Coronary artery (tissue), 2 donors: ENCODE results near the gene FILIP1L.

Experiments used
- DNase-seq: peaks from one replicate; pipeline ENCODE4 v3.0.0-alpha.2; 2017; ENCODE audit warnings: low spot score
- H3K27ac ChIP-seq, 2 donors: fragments of 200-600 bp; sonication (generic); one replicate each; pipeline ENCODE4 v1.5.1; 2016 to 2019
- H3K4me3 ChIP-seq: fragments of 200-600 bp; sonication (generic); 2 replicates; pipeline ENCODE4 v1.5.1; 2016; ENCODE audit warnings: mild to moderate bottlenecking, moderate library complexity
- CTCF ChIP-seq: fragments of 200-600 bp; sonication (generic); IDR thresholded peaks from one replicate; pipeline ENCODE4 v1.5.1; 2019; ENCODE audit warnings: antibody characterized with exemption

FILIP1L gene

GRCh38 chr3:100106531-100107141 lies 7.7 kb downstream of the FILIP1L start:
- TF ChIP-seq CTCF, result no peak
- H3K27ac ChIP-seq, result peak overlapping the region in 1 of 2 donors; percentile 40
- no peak for DNase-seq
- H3K4me3 ChIP-seq, result no peak overlapping the region

GRCh38 chr3:100106094-100106493 lies 8.2 kb downstream of the FILIP1L start:
- peak overlapping the region; percentile 6 to 40 for H3K27ac ChIP-seq
- DNase-seq, result no peak
- no peak for TF ChIP-seq CTCF
- no peak overlapping the region for H3K4me3 ChIP-seq

GRCh38 chr3:100105501-100105900 lies 8.8 kb downstream of the FILIP1L start:
- Histone ChIP-seq H3K27ac (peak overlapping the region; percentile 6 to 71), H3K4me3 (no peak overlapping the region)
- no peak for DNase-seq
- no peak for TF ChIP-seq CTCF

GRCh38 chr3:100104817-100105413 lies 9.4 kb downstream of the FILIP1L start:
- Histone ChIP-seq H3K4me3 (no peak overlapping the region), H3K27ac (peak overlapping the region; percentile 6 to 71)
- no peak for TF ChIP-seq CTCF
- DNase-seq, result no peak

- H3K4me3 ChIP-seq, result no peak overlapping the region
- peak overlapping the region in 1 of 2 donors; percentile 71 for H3K27ac ChIP-seq
- no peak for TF ChIP-seq CTCF
- DNase-seq, result no peak
Measured at GRCh38 chr3:100104442-100104798, 9.9 kb downstream of the FILIP1L start.

- H3K27ac ChIP-seq, result peak overlapping the region; percentile 55 to 71
- H3K4me3 ChIP-seq, result no peak overlapping the region
- TF ChIP-seq CTCF, result no peak
- no peak for DNase-seq
Measured at GRCh38 chr3:100103558-100104441, 10.5 kb downstream of the FILIP1L start.
